Testis (tissue), 3 donors: ENCODE results near the gene PNPLA8. TPM values are rescaled to one million over a fixed set of nuclear protein-coding genes. Genes with fewer than 3 reads are reported as not detected.
A peak's percentile ranks its signal among the peaks of the same experiment; 100 is the strongest.

Experiments used
- DNase-seq: peaks from one replicate; pipeline ENCODE4 v3.0.0-alpha.2; 2019
- H3K27ac ChIP-seq, 2 donors: fragments of 200-600 bp; sonication (generic); one replicate each; pipeline ENCODE4 v1.5.1; 2019
- H3K27me3 ChIP-seq: fragments of 200-600 bp; sonication (generic); one replicate; pipeline ENCODE4 v1.5.1; 2019
- H3K36me3 ChIP-seq: fragments of 200-600 bp; sonication (generic); one replicate; pipeline ENCODE4 v1.5.1; 2017; ENCODE audit warnings: low read depth; ENCODE audit errors: missing control alignments
- H3K4me1 ChIP-seq: fragments of 200-600 bp; sonication (generic); one replicate; pipeline ENCODE4 v1.5.1; 2019
- H3K4me3 ChIP-seq, 2 donors: fragments of 200-600 bp; sonication (generic); one replicate each; pipeline ENCODE4 v1.5.1; 2017 to 2019
- H3K9me3 ChIP-seq: fragments of 200-600 bp; sonication (generic); one replicate; pipeline ENCODE4 v1.5.1; 2017
- POLR2A ChIP-seq: fragments of 450-650 bp; IDR thresholded peaks from one replicate; pipeline ENCODE4 v1.6.1; 2017; ENCODE audit warnings: antibody characterized with exemption, mild to moderate bottlenecking, moderate library complexity
- WGBS, 2 donors: methylation state at CpG; one replicate each; pipeline ENCODE4 v1.1.5; 2018; 5-methylcytosine and 5-hydroxymethylcytosine counted together
- intact Hi-C: fragments of 100-400 bp; cut with DNase I; formaldehyde crosslinking; loops from one replicate; pipeline ENCODE4 v1.15.1; 2023; ENCODE audit warnings: low total_unique reads
- polyA plus RNA-seq: library from polyadenylated mRNA; stranded (reverse); fragments of 350-450 nt; fragmentation: Illumina TruSeq; extraction: RNeasy Lipid Tissue Mini Kit (QIAGEN cat#74804); gene quantifications from one replicate; pipeline ENCODE4 v1.2.3, GENCODE V29; 2014; ENCODE audit warnings: low read depth, low replicate concordance; ENCODE audit not compliant: insufficient read depth
- total RNA-seq, 2 donors: library from RNA; depleted of rRNA; stranded (reverse); fragments of >200 nt; gene quantifications; one replicate each; pipeline ENCODE4 v1.2.3, GENCODE V29; 2016
- TF ChIP-seq, protein P1 (sequence below), 3 experiments: fragments of 450-650 bp in 2 of 3; fragments of 200-600 bp in 1 of 3; sonication (generic) in 1 of 3; IDR thresholded peaks; one replicate each; pipeline ENCODE4 v1.5.1; 2016 to 2019; ENCODE audit warnings: antibody characterized with exemption in 3 of 3, mild to moderate bottlenecking in 2 of 3, moderate library complexity in 1 of 3

The PNPLA8 gene
- total and polyA plus RNA-seq, 3 donors from 2014 or later, result 14.0 to 30.1 (median 23.5) TPM

DNA sequence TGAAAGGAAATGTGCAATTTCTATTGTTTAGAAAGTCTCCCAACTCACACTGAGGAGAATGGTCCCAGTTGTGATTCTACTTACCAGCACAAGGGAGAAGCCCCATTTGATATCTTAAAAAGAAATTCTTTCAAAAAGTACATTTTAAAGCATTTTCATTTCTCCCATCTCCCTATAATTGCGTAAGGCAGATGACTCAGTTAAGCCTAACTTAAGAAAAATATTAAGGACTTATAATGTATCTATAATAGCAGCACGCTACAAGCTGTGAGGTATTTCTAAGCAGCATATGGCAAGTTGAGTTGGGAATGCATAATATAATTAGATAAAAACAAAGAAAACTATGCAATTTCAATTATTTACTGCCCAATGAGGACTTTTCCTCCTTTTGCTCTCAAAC lies 61.2 kb downstream of the PNPLA8 start:
- Histone ChIP-seq H3K4me1 (no peaks in the 10 kb centered on the region), H3K9me3 (no peaks in the 10 kb centered on the region), H3K36me3 (no peaks in the 10 kb centered on the region), H3K27ac (no peak overlapping the region), H3K27me3 (no peaks in the 10 kb centered on the region), H3K4me3 (no peak overlapping the region)
- intact Hi-C loops, result no loop called here
- no peak for DNase-seq
- 91 to 92% methylated on average over 2 of the region's 2 CpGs for WGBS, 2 donors
- TF ChIP-seq, protein P1, sequence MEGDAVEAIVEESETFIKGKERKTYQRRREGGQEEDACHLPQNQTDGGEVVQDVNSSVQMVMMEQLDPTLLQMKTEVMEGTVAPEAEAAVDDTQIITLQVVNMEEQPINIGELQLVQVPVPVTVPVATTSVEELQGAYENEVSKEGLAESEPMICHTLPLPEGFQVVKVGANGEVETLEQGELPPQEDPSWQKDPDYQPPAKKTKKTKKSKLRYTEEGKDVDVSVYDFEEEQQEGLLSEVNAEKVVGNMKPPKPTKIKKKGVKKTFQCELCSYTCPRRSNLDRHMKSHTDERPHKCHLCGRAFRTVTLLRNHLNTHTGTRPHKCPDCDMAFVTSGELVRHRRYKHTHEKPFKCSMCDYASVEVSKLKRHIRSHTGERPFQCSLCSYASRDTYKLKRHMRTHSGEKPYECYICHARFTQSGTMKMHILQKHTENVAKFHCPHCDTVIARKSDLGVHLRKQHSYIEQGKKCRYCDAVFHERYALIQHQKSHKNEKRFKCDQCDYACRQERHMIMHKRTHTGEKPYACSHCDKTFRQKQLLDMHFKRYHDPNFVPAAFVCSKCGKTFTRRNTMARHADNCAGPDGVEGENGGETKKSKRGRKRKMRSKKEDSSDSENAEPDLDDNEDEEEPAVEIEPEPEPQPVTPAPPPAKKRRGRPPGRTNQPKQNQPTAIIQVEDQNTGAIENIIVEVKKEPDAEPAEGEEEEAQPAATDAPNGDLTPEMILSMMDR (IDR thresholded peaks at IDR 0.05), result no peak

DNA sequence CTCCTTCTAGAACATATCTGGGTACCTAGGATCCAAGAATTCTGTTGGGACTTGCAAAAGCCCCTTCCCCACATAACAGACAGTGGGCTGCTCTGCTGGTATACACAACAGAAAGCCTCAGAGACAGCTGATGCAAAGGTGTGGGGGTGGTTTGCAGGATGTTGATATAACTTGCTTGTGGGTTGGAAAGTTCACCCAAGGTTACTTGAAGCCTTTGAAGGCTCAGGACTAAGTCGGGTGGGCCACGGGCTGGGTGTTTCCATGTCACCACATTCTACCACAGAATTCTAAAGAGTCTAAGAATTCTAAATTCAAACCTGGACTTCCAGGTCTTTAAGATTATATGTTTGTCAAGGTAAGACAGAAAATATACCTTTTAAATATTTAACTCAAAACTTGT lies 62.3 kb downstream of the PNPLA8 start:
- no peaks in the 10 kb centered on the region for H3K27me3 ChIP-seq
- H3K4me1 ChIP-seq, result no peaks in the 10 kb centered on the region
- H3K36me3 ChIP-seq, result no peaks in the 10 kb centered on the region
- intact Hi-C loops, result no loop called here
- no peaks in the 10 kb centered on the region for H3K9me3 ChIP-seq
- TF ChIP-seq, protein P1 (IDR thresholded peaks at IDR 0.05), result no peak
- TF ChIP-seq POLR2A, result no peak
- H3K27ac ChIP-seq, result no peak overlapping the region
- no peak overlapping the region for H3K4me3 ChIP-seq
- 25 to 34% methylated on average over 2 of the region's 2 CpGs for WGBS, 2 donors
- no peak for DNase-seq

DNA sequence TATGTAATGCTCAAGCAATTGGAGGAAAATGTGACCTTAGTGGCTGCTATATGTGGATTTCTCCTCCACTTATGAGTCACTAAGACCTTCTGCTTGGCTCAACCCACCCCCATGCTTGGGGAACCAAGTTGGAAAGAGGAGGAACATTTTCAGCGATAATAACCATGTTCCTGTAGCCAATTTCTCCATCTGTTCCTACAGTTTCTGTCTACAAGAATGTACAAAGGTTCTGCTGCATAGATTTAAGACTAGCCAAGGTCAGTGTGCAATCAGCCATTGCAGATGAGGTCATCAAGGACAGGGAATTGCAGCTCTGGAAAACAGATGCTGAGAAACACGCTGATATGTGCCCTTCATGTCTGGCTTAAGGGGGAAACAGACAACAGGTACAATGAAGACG lies 64.1 kb downstream of the PNPLA8 start:
- no peaks in the 10 kb centered on the region for H3K36me3 ChIP-seq
- H3K27me3 ChIP-seq, result no peaks in the 10 kb centered on the region
- H3K9me3 ChIP-seq, result no peaks in the 10 kb centered on the region
- H3K4me1 ChIP-seq, result no peaks in the 10 kb centered on the region
- 45 to 51% methylated on average over 3 of the region's 3 CpGs for WGBS, 2 donors
- DNase-seq, result no peak
- H3K27ac ChIP-seq, result no peak overlapping the region
- no peak for TF ChIP-seq POLR2A
- TF ChIP-seq, protein P1 (IDR thresholded peaks at IDR 0.05), result no peak
- intact Hi-C loops, result no loop called here
- no peak overlapping the region for H3K4me3 ChIP-seq

DNA sequence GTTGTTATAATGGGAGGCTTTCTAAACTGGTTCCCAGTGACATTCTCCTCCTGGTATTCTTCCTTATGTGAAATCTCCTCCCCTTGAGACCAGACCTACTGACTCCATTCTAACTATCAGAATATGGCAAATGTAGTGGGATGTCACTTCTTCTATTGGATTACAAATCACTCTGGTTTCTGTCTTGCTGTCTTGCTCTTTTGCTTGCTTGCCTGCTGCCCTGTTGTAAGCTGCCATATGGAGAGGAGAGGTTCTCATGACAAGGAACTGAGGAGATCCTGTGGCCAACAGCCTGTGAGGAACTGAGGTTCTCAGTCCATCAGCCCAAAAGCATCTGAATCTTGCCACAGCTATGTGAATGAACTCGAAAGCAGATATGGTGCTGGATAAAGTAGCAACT lies 65.0 kb downstream of the PNPLA8 start:
- no peaks in the 10 kb centered on the region for H3K27me3 ChIP-seq
- H3K4me1 ChIP-seq, result no peaks in the 10 kb centered on the region
- no peaks in the 10 kb centered on the region for H3K36me3 ChIP-seq
- no peaks in the 10 kb centered on the region for H3K9me3 ChIP-seq
- WGBS, 2 donors, result 79 to 93% methylated on average over 1 of the region's 1 CpG
- no peak for DNase-seq
- intact Hi-C loops, result no loop called here
- no peak overlapping the region for H3K27ac ChIP-seq
- TF ChIP-seq, protein P1 (IDR thresholded peaks at IDR 0.05), result no peak
- TF ChIP-seq POLR2A, result no peak
- no peak overlapping the region for H3K4me3 ChIP-seq

DNA sequence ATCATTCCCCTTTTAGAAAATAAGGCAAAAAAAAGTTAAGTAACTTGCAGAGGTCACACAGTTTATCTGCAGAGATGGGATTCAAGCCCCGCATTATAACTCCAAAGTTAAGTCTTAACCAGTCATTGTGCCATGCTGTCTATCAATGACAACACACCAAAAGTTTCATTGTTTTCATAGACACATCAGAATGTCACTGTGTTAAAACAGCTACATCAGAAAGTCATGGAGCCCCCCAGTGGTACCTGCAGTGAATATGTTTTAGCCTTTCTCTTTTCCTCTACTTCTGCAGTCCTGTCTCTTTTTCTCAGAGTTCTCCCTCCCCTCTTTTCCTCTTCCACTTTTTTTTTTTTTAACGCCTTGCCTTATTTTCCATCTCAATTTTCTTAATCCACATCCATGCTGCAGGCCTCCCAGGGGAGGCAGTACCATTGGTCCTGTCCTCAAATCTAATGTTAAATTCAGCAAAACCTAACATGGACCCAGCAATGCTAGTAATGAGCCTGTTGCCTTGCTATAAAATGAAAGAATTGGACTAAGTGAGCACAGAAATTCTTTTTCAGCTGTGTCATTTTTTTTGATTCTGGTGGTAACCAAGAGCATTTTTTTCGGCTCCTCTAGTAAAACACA lies 65.9 kb downstream of the PNPLA8 start:
- intact Hi-C loops, result no loop called here
- Histone ChIP-seq H3K27me3 (no peaks in the 10 kb centered on the region), H3K9me3 (no peaks in the 10 kb centered on the region), H3K4me1 (no peaks in the 10 kb centered on the region), H3K36me3 (no peaks in the 10 kb centered on the region), H3K4me3 (no peak overlapping the region), H3K27ac (no peak overlapping the region)
- TF ChIP-seq POLR2A, result no peak
- TF ChIP-seq, protein P1 (IDR thresholded peaks at IDR 0.05), result peak in 1 of 3 experiments; percentile 18
- DNase-seq, result peak; percentile 38
- WGBS, 2 donors, result 48 to 55% methylated on average over 3 of the region's 3 CpGs
